HG02884 (cell line): ENCODE measurements around the gene OCEL1.

Experiments used
- ATAC-seq: cut with Tn5 transposase; IDR thresholded peaks from one replicate; pipeline ENCODE4 v1.9.1; 2021; ENCODE audit warnings: mild to moderate bottlenecking, moderate library complexity; ENCODE audit not compliant: unreplicated experiment

Gene OCEL1

GRCh38 chr19:17237747-17238706 is 12.0 kb downstream of the OCEL1 start:
- no peak for ATAC-seq

- ATAC-seq = no peak
These were observed 14.2 kb downstream of the OCEL1 start for GRCh38 chr19:17240062-17240752.

GRCh38 chr19:17240826-17241399 is 14.9 kb downstream of the OCEL1 start:
- ATAC-seq = no peak

GRCh38 chr19:17242431-17243208 is 16.6 kb downstream of the OCEL1 start:
- no peak for ATAC-seq

GRCh38 chr19:17243211-17243829 is 17.3 kb downstream of the OCEL1 start:
- no peak for ATAC-seq

- ATAC-seq = no peak
These were observed 18.0 kb downstream of the OCEL1 start for GRCh38 chr19:17243830-17244617.

GRCh38 chr19:17244618-17245534 is 18.9 kb downstream of the OCEL1 start:
- no peak for ATAC-seq

GRCh38 chr19:17245535-17245984 is 19.5 kb downstream of the OCEL1 start, which contains the start of gene NR2F6:
Gene NR2F6 (minus strand): TSS chr19:17245919. CDS start chr19:17245220, 699 bp downstream.
- ATAC-seq = no peak

GRCh38 chr19:17246681-17247425 is 20.8 kb downstream of the OCEL1 start:
- ATAC-seq = no peak

GRCh38 chr19:17248011-17248776 is 22.2 kb downstream of the OCEL1 start:
- ATAC-seq = no peak

- ATAC-seq = no peak
These were observed 24.0 kb downstream of the OCEL1 start for GRCh38 chr19:17249887-17250548.

- ATAC-seq = no peak
These were observed 28.6 kb downstream of the OCEL1 start for GRCh38 chr19:17254636-17255035.

- ATAC-seq = no peak
These were observed 29.2 kb downstream of the OCEL1 start for GRCh38 chr19:17255150-17255621.

- no peak for ATAC-seq
These were observed 30.1 kb downstream of the OCEL1 start for GRCh38 chr19:17256130-17256529.

GRCh38 chr19:17259118-17259780 is 33.2 kb downstream of the OCEL1 start:
- no peak for ATAC-seq

GRCh38 chr19:17259934-17260333 is 33.9 kb downstream of the OCEL1 start:
- ATAC-seq = no peak
